Effector CD4-positive, alpha-beta T cell (primary cell): ENCODE measurements around the gene LHFPL5.

ENCODE experiments used
- DNase-seq: peaks from one replicate; pipeline ENCODE4 v3.0.0-alpha.2; 2020

The LHFPL5 gene

DNA sequence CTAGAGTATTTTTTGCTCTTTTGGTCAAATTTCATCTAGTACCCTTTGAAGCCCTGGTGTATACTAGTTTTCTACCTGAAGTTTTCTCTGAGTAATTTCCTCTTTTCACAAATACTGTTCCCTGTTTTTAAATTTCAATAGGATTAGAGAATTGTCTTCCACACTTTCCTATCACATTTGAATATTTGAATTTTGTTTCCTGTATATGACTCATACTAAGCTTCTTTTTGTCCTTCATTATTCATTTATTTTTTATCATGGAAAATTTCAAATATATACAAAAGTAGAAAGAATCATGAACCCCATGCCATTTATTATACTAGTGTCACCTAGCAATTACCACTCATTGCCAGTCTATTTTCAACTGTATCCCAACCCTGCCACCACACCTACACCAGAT, 52.7 kb downstream of the LHFPL5 start:
- DNase-seq: no peak

DNA sequence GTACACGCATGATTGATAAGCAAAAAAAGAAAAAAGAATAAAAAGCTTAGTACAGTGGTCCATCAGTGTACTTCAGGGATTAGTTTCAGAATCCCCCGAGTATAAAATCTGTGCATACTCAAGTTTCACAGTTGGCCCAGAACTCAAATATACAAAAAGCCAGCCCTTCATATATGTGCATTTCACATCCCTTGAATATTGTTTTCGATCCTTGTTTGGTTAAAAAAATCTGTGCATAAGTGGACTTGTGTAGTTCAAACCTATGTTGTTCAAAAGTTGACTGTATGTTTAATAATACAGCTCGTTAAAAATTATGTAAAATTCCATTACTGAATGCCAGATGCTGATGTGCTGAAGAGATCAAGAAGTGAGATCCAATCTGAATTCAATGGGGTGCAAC, 54.2 kb downstream of the LHFPL5 start:
- no peak for DNase-seq
